ENCODE results near the gene NRG4. TPM values are rescaled to one million over a fixed set of nuclear protein-coding genes. Genes with fewer than 3 reads are reported as not detected.
"Not testable (repeated sequence)": the region's sequence is repeated elsewhere in the genome, so short reads cannot be mapped to it uniquely, and the experiment has no call there.

The NRG4 gene
- total RNA-seq, 1 donor from 2014 or later = 0.36 TPM

GRCh38 chr15:76056931-76057330 lies 44.7 kb upstream of the NRG4 start:
- no peaks in the 10 kb centered on the region for H3K36me3 ChIP-seq
- DNase-seq (ENCODE audit: low spot score) = no peak
- no peak overlapping the region for H3K9ac ChIP-seq
- no peaks in the 10 kb centered on the region for H3K79me2 ChIP-seq (ENCODE audit: low read depth)
- peak overlapping the region; percentile 64 for H2AFZ ChIP-seq (replicated peaks)
- H4K20me1 ChIP-seq (ENCODE audit: low read depth) = no peaks in the 10 kb centered on the region
- H3K4me2 ChIP-seq = no peak overlapping the region
- H3K27ac ChIP-seq = no peak overlapping the region
- H3F3A ChIP-seq (ENCODE audit: low read depth) = peaks cover 21% of the 10 kb centered on the region
- no peaks in the 10 kb centered on the region for H3K36me3 Mint-ChIP-seq
- H3K27me3 ChIP-seq = peaks cover 39% of the 10 kb centered on the region
- peaks cover 5% of the 10 kb centered on the region for H3K4me1 Mint-ChIP-seq
- H3K27ac Mint-ChIP-seq = no peak overlapping the region
- TF ChIP-seq EZH2phosphoT487 (IDR thresholded peaks at IDR 0.05) (no peak), EZH2 (IDR thresholded peaks at IDR 0.05) (no peak), CTCF (IDR thresholded peaks at IDR 0.05) (no peak)
- H3K4me3 Mint-ChIP-seq = no peak overlapping the region
- no peak overlapping the region for H3K4me3 ChIP-seq
- H3K27me3 Mint-ChIP-seq (ENCODE audit: insufficient read depth, low read depth) = peaks cover 7% of the 10 kb centered on the region
- H3K9me3 ChIP-seq (ENCODE audit: low read depth) = no peaks in the 10 kb centered on the region
- peaks cover 9% of the 10 kb centered on the region for H3K4me1 ChIP-seq
- H3K9me3 Mint-ChIP-seq = no peaks in the 10 kb centered on the region

- not testable (repeated sequence) for DNase-seq (ENCODE audit: low spot score); H3K9me3 Mint-ChIP-seq; H3K4me3 ChIP-seq; H3K4me1 ChIP-seq; H3K27ac ChIP-seq; H2AFZ ChIP-seq (replicated peaks); H3K9ac ChIP-seq; H4K20me1 ChIP-seq (ENCODE audit: low read depth); H3K79me2 ChIP-seq (ENCODE audit: low read depth); H3K9me3 ChIP-seq (ENCODE audit: low read depth); H3K36me3 Mint-ChIP-seq; H3K36me3 ChIP-seq; H3K27ac Mint-ChIP-seq; H3K27me3 Mint-ChIP-seq (ENCODE audit: insufficient read depth, low read depth); H3K4me1 Mint-ChIP-seq; H3K4me3 Mint-ChIP-seq; H3K4me2 ChIP-seq
- Histone ChIP-seq H3K27me3 (peaks cover 17% of the 10 kb centered on the region), H3F3A (ENCODE audit: low read depth) (peaks cover 14% of the 10 kb centered on the region)
Observed at GRCh38 chr15:76054201-76054600, 42.0 kb upstream of the NRG4 start.

- no peaks in the 10 kb centered on the region for H3K36me3 ChIP-seq
- H3K79me2 ChIP-seq (ENCODE audit: low read depth) = no peaks in the 10 kb centered on the region
- H3F3A ChIP-seq (ENCODE audit: low read depth) = no peaks in the 10 kb centered on the region
- no peaks in the 10 kb centered on the region for H4K20me1 ChIP-seq (ENCODE audit: low read depth)
- no peak overlapping the region for H3K27ac Mint-ChIP-seq
- no peaks in the 10 kb centered on the region for H3K27me3 Mint-ChIP-seq (ENCODE audit: insufficient read depth, low read depth)
- no peaks in the 10 kb centered on the region for H3K27me3 ChIP-seq
- peaks cover 18% of the 10 kb centered on the region for H3K4me1 Mint-ChIP-seq
- H3K4me3 Mint-ChIP-seq = no peak overlapping the region
- H3K4me3 ChIP-seq = no peak overlapping the region
- DNase-seq (ENCODE audit: low spot score) = no peak
- H3K27ac ChIP-seq = no peak overlapping the region
- peaks cover 14% of the 10 kb centered on the region for H3K9me3 Mint-ChIP-seq
- H3K4me2 ChIP-seq = no peak overlapping the region
- TF ChIP-seq EZH2 (IDR thresholded peaks at IDR 0.05) = no peak
- no peak for TF ChIP-seq CTCF (IDR thresholded peaks at IDR 0.05)
- no peak for TF ChIP-seq EZH2phosphoT487 (IDR thresholded peaks at IDR 0.05)
- H3K9ac ChIP-seq = no peak overlapping the region
- no peaks in the 10 kb centered on the region for H3K36me3 Mint-ChIP-seq
- no peak overlapping the region for H2AFZ ChIP-seq (replicated peaks)
- H3K9me3 ChIP-seq (ENCODE audit: low read depth) = peaks cover 10% of the 10 kb centered on the region
- peaks cover 26% of the 10 kb centered on the region for H3K4me1 ChIP-seq
Observed at GRCh38 chr15:76038512-76038911, 26.3 kb upstream of the NRG4 start.

- Mint-ChIP-seq H3K27ac (peak overlapping the region; percentile 34), H3K4me1 (peaks cover 18% of the 10 kb centered on the region), H3K4me3 (no peak overlapping the region), H3K9me3 (peaks cover 4% of the 10 kb centered on the region), H3K27me3 (ENCODE audit: insufficient read depth, low read depth) (no peaks in the 10 kb centered on the region), H3K36me3 (no peaks in the 10 kb centered on the region)
- Histone ChIP-seq H3K4me2 (peak overlapping the region; percentile 6), H3F3A (ENCODE audit: low read depth) (no peaks in the 10 kb centered on the region), H3K4me1 (peaks cover 32% of the 10 kb centered on the region), H3K9ac (no peak overlapping the region), H3K79me2 (ENCODE audit: low read depth) (no peaks in the 10 kb centered on the region), H3K4me3 (no peak overlapping the region), H3K9me3 (ENCODE audit: low read depth) (no peaks in the 10 kb centered on the region), H4K20me1 (ENCODE audit: low read depth) (no peaks in the 10 kb centered on the region), H3K27ac (no peak overlapping the region), H2AFZ (replicated peaks) (peak overlapping the region; percentile 47), H3K27me3 (no peaks in the 10 kb centered on the region), H3K36me3 (no peaks in the 10 kb centered on the region)
- peak; percentile 18 for DNase-seq (ENCODE audit: low spot score)
- TF ChIP-seq EZH2 (IDR thresholded peaks at IDR 0.05) (no peak), CTCF (IDR thresholded peaks at IDR 0.05) (peak; percentile 28), EZH2phosphoT487 (IDR thresholded peaks at IDR 0.05) (no peak)
Observed at GRCh38 chr15:76035593-76035992, 23.4 kb upstream of the NRG4 start.
